NB4 (cell line): ENCODE data around the gene BAG1.

Source experiments
- CTCF ChIP-seq: IDR thresholded peaks from one replicate; pipeline ENCODE4 v1.5.1; 2012; ENCODE audit warnings: low read depth, low read length
- MAX ChIP-seq: IDR thresholded peaks from 2 replicates; pipeline ENCODE4 v1.6.1; 2011; ENCODE audit warnings: low read depth, low read length
- MYC ChIP-seq: IDR thresholded peaks from 2 replicates; pipeline ENCODE4 v1.6.1; 2011; ENCODE audit warnings: low read depth, low read length
- POLR2A ChIP-seq: IDR thresholded peaks from 2 replicates; pipeline ENCODE4 v1.6.1; 2011; ENCODE audit warnings: mild to moderate bottlenecking; ENCODE audit not compliant: insufficient read length; ENCODE audit errors: extremely low read depth

GRCh38 chr9:33236571-33236970 is 27.9 kb downstream of the BAG1 start:
- TF ChIP-seq CTCF (no peak), MAX (no peak), POLR2A (no peak), MYC (no peak)
